ENCODE results near the gene CACNB3.
A peak's percentile ranks its signal among the peaks of the same experiment; 100 is the strongest.

CACNB3 gene

GRCh38 chr12:48788524-48788853 lies 29.8 kb upstream of the CACNB3 start:
- Histone ChIP-seq H3K4me1 (peaks cover 4% of the 10 kb centered on the region), H3K4me2 (ENCODE audit: low read length) (peak overlapping the region; percentile 97), H3K27ac (peak overlapping the region; percentile 62), H3K4me3 (ENCODE audit: low read depth, low read length) (peak overlapping the region; percentile 88), H3K9me3 (ENCODE audit: control insufficient read depth, low read length) (no peaks in the 10 kb centered on the region), H3K27me3 (ENCODE audit: control insufficient read depth, insufficient read depth, low read length) (no peaks in the 10 kb centered on the region), H3K36me3 (ENCODE audit: control insufficient read depth, insufficient read depth, low read length) (no peaks in the 10 kb centered on the region), H3K79me2 (peaks cover 4% of the 10 kb centered on the region), H3K9ac (peak overlapping the region; percentile 47), H2AFZ (peak overlapping the region; percentile 61)
- TF ChIP-seq CTCF (IDR thresholded peaks at IDR 0.05): no peak

- H3K36me3 ChIP-seq (ENCODE audit: control insufficient read depth, insufficient read depth, low read length): no peaks in the 10 kb centered on the region
Measured at GRCh38 chr12:48788854-48789775, 29.2 kb upstream of the CACNB3 start, which contains the start of gene ADCY6. TSS of gene ADCY6 (minus strand) at chr12:48789089. CDS start at chr12:48783434, 5,655 bp downstream.

GRCh38 chr12:48789858-48790326 lies 28.4 kb upstream of the CACNB3 start:
- peak overlapping the region; percentile 99 for H3K4me2 ChIP-seq (ENCODE audit: low read length)
- H3K79me2 ChIP-seq: peaks cover 4% of the 10 kb centered on the region
- H3K9me3 ChIP-seq (ENCODE audit: control insufficient read depth, low read length): no peaks in the 10 kb centered on the region
- peak overlapping the region; percentile 88 for H3K4me3 ChIP-seq (ENCODE audit: low read depth, low read length)
- peaks cover 4% of the 10 kb centered on the region for H3K4me1 ChIP-seq
- H3K27ac ChIP-seq: no peak overlapping the region
- no peaks in the 10 kb centered on the region for H3K36me3 ChIP-seq (ENCODE audit: control insufficient read depth, insufficient read depth, low read length)
- no peak overlapping the region for H3K9ac ChIP-seq
- peak overlapping the region; percentile 100 for H2AFZ ChIP-seq
- no peak for TF ChIP-seq CTCF (IDR thresholded peaks at IDR 0.05)
- H3K27me3 ChIP-seq (ENCODE audit: control insufficient read depth, insufficient read depth, low read length): no peaks in the 10 kb centered on the region

More at GRCh38 chr12:48788854-48789775, 29.2 kb upstream of the CACNB3 start, which contains the start of gene ADCY6:
- no peak for TF ChIP-seq CTCF (IDR thresholded peaks at IDR 0.05)
- Histone ChIP-seq H3K79me2 (peaks cover 4% of the 10 kb centered on the region), H2AFZ (peak within 1 kb of the TSS; percentile 100), H3K4me2 (ENCODE audit: low read length) (peak within 1 kb of the TSS; percentile 99), H3K27ac (peak within 1 kb of the TSS; percentile 78), H3K27me3 (ENCODE audit: control insufficient read depth, insufficient read depth, low read length) (no peaks in the 10 kb centered on the region), H3K4me3 (ENCODE audit: low read depth, low read length) (peak within 1 kb of the TSS; percentile 88), H3K9ac (peak within 1 kb of the TSS; percentile 78), H3K4me1 (peaks cover 4% of the 10 kb centered on the region), H3K9me3 (ENCODE audit: control insufficient read depth, low read length) (no peaks in the 10 kb centered on the region)

- Histone ChIP-seq H3K27ac (no peak overlapping the region), H3K4me3 (ENCODE audit: low read depth, low read length) (no peak overlapping the region), H3K9ac (no peak overlapping the region), H3K79me2 (peaks cover 4% of the 10 kb centered on the region), H3K4me2 (ENCODE audit: low read length) (no peak overlapping the region), H3K36me3 (ENCODE audit: control insufficient read depth, insufficient read depth, low read length) (no peaks in the 10 kb centered on the region), H3K27me3 (ENCODE audit: control insufficient read depth, insufficient read depth, low read length) (no peaks in the 10 kb centered on the region), H3K4me1 (no peaks in the 10 kb centered on the region), H2AFZ (no peak overlapping the region), H3K9me3 (ENCODE audit: control insufficient read depth, low read length) (no peaks in the 10 kb centered on the region)
- TF ChIP-seq CTCF (IDR thresholded peaks at IDR 0.05): no peak
Measured at GRCh38 chr12:48793696-48794095, 24.6 kb upstream of the CACNB3 start.

All from parathyroid adenoma (tissue), 2 donors.